HEK293 (cell line): Measurements from ENCODE around the gene HLA-G.
A peak's percentile ranks its signal among the peaks of the same experiment; 100 is the strongest.

Experiments
- MZF1 ChIP-seq: fragments of 450-650 bp; formaldehyde crosslinking; IDR thresholded peaks from 2 replicates; pipeline ENCODE4 v1.5.1; 2017; ENCODE audit warnings: missing biosample characterization, missing genetic modification characterization, borderline replicate concordance
- PRDM6 ChIP-seq: fragments of 450-650 bp; formaldehyde crosslinking; IDR thresholded peaks from 2 replicates; pipeline ENCODE4 v1.5.1; 2017; ENCODE audit warnings: missing biosample characterization, missing genetic modification characterization
- SCRT2 ChIP-seq: fragments of 450-650 bp; formaldehyde crosslinking; IDR thresholded peaks from 2 replicates; pipeline ENCODE4 v1.5.1; 2016; ENCODE audit warnings: missing biosample characterization, missing genetic modification characterization
- SETDB1 ChIP-seq: IDR thresholded peaks from one replicate; pipeline ENCODE4 v1.6.1; 2017; ENCODE audit warnings: mild to moderate bottlenecking, low read length, moderate library complexity, mixed read lengths; ENCODE audit not compliant: insufficient read length
- TSHZ1 ChIP-seq: fragments of 450-650 bp; formaldehyde crosslinking; IDR thresholded peaks from 2 replicates; pipeline ENCODE4 v1.5.1; 2016; ENCODE audit warnings: missing biosample characterization, missing genetic modification characterization, borderline replicate concordance
- ZBTB21 ChIP-seq: fragments of 450-650 bp; formaldehyde crosslinking; IDR thresholded peaks from 2 replicates; pipeline ENCODE4 v1.5.1; 2017; ENCODE audit warnings: missing biosample characterization, missing genetic modification characterization
- ZBTB26 ChIP-seq: fragments of 450-650 bp; formaldehyde crosslinking; optimal IDR thresholded peaks from 2 replicates; pipeline ENCODE3; 2016; ENCODE audit warnings: missing biosample characterization, mild to moderate bottlenecking, missing genetic modification characterization
- ZNF19 ChIP-seq: fragments of 450-650 bp; formaldehyde crosslinking; IDR thresholded peaks from 2 replicates; pipeline ENCODE4; 2016; ENCODE audit warnings: missing biosample characterization, missing genetic modification characterization, low read depth
- ZNF211 ChIP-seq: fragments of 450-650 bp; formaldehyde crosslinking; IDR thresholded peaks from 2 replicates; pipeline ENCODE4 v1.5.1; 2016; ENCODE audit warnings: low read depth, missing biosample characterization, missing genetic modification characterization
- ZNF214 ChIP-seq: fragments of 450-650 bp; formaldehyde crosslinking; IDR thresholded peaks from 2 replicates; pipeline ENCODE4 v1.5.1; 2017; ENCODE audit warnings: missing biosample characterization, mild to moderate bottlenecking, missing genetic modification characterization, borderline replicate concordance
- ZNF280D ChIP-seq: fragments of 450-650 bp; formaldehyde crosslinking; IDR thresholded peaks from 2 replicates; pipeline ENCODE4 v1.5.1; 2016; ENCODE audit warnings: missing biosample characterization, missing genetic modification characterization
- ZNF311 ChIP-seq: fragments of 450-650 bp; formaldehyde crosslinking; IDR thresholded peaks from 2 replicates; pipeline ENCODE4 v1.5.1; 2017; ENCODE audit warnings: missing biosample characterization, missing genetic modification characterization, borderline replicate concordance
- ZNF350 ChIP-seq: fragments of 450-650 bp; formaldehyde crosslinking; IDR thresholded peaks from 2 replicates; pipeline ENCODE4 v1.5.0; 2017; ENCODE audit warnings: missing biosample characterization, mild to moderate bottlenecking, missing genetic modification characterization
- ZNF426 ChIP-seq: fragments of 450-650 bp; formaldehyde crosslinking; IDR thresholded peaks from 2 replicates; pipeline ENCODE4 v1.5.1; 2017; ENCODE audit warnings: missing biosample characterization, missing genetic modification characterization, mild to moderate bottlenecking, inconsistent platforms, moderate library complexity
- ZNF544 ChIP-seq: fragments of 450-650 bp; formaldehyde crosslinking; IDR thresholded peaks from 2 replicates; pipeline ENCODE4 v1.5.0; 2017; ENCODE audit warnings: missing biosample characterization, missing genetic modification characterization
- ZNF561 ChIP-seq: fragments of 450-650 bp; IDR thresholded peaks from 2 replicates; pipeline ENCODE4 v1.5.1; 2018; ENCODE audit warnings: missing biosample characterization, missing genetic modification characterization, borderline replicate concordance
- ZNF623 ChIP-seq: fragments of 450-650 bp; formaldehyde crosslinking; IDR thresholded peaks from 2 replicates; pipeline ENCODE4 v1.5.1; 2016; ENCODE audit warnings: missing biosample characterization, missing genetic modification characterization
- ZNF692 ChIP-seq: fragments of 450-650 bp; formaldehyde crosslinking; IDR thresholded peaks from 2 replicates; pipeline ENCODE4 v1.5.1; 2016; ENCODE audit warnings: missing biosample characterization, missing genetic modification characterization
- ZNF701 ChIP-seq: fragments of 450-650 bp; formaldehyde crosslinking; IDR thresholded peaks from 2 replicates; pipeline ENCODE4 v1.5.1; 2016; ENCODE audit warnings: missing biosample characterization, missing genetic modification characterization
- ZNF768 ChIP-seq: fragments of 450-650 bp; formaldehyde crosslinking; IDR thresholded peaks from 2 replicates; pipeline ENCODE4 v1.5.1; 2018; ENCODE audit warnings: missing biosample characterization, mild to moderate bottlenecking, missing genetic modification characterization
- ZNF776 ChIP-seq: fragments of 450-650 bp; formaldehyde crosslinking; IDR thresholded peaks from 2 replicates; pipeline ENCODE4 v1.5.0; 2017; ENCODE audit warnings: missing biosample characterization, missing genetic modification characterization, borderline replicate concordance
- ZNF792 ChIP-seq: fragments of 450-650 bp; formaldehyde crosslinking; IDR thresholded peaks from 2 replicates; pipeline ENCODE4 v1.5.1; 2016; ENCODE audit warnings: missing biosample characterization, missing genetic modification characterization
- ZSCAN18 ChIP-seq: fragments of 450-650 bp; formaldehyde crosslinking; IDR thresholded peaks from 2 replicates; pipeline ENCODE4 v1.5.1; 2016; ENCODE audit warnings: missing biosample characterization, missing genetic modification characterization
- ZSCAN30 ChIP-seq: fragments of 450-650 bp; IDR thresholded peaks from 2 replicates; pipeline ENCODE4 v1.5.1; 2018; ENCODE audit warnings: missing biosample characterization, mild to moderate bottlenecking, missing genetic modification characterization, moderate library complexity
- ZXDB ChIP-seq: fragments of 450-650 bp; formaldehyde crosslinking; IDR thresholded peaks from 2 replicates; pipeline ENCODE4 v1.5.1; 2016; ENCODE audit warnings: missing biosample characterization, missing genetic modification characterization

HLA-G gene

GRCh38 chr6:29847871-29848630, 20.4 kb downstream of the HLA-G start (continued):
- TF ChIP-seq ZNF776 (tag by site-specific recombination) (no peak), ZNF426 (no peak), ZNF214 (no peak), ZNF561 (no peak), ZSCAN30 (tag by site-specific recombination) (0 out of 2 replicates have a peak, but pooled peaks have one; percentile 26), ZXDB (tag by site-specific recombination) (peak; percentile 28; the same call in 1 of the 2 replicates), ZNF350 (tag by site-specific recombination) (no peak), ZNF768 (tag by site-specific recombination) (no peak), ZNF19 (tag by site-specific recombination) (no peak), MZF1 (no peak), ZNF701 (no peak), ZNF792 (no peak), SETDB1 (no peak), ZNF311 (tag by site-specific recombination) (no peak), ZBTB26 (tag by site-specific recombination) (no peak), ZNF280D (no peak), PRDM6 (tag by site-specific recombination) (no peak), ZNF623 (tag by site-specific recombination) (no peak), TSHZ1 (tag by site-specific recombination) (no peak), ZSCAN18 (tag by site-specific recombination) (no peak), ZNF692 (no peak), ZNF544 (tag by site-specific recombination) (no peak), ZBTB21 (tag by site-specific recombination) (no peak), ZNF211 (tag by site-specific recombination) (no peak), SCRT2 (tag by site-specific recombination) (0 out of 2 replicates have a peak, but pooled peaks have one; percentile 66)
